ENCODE results near the gene HPCAL1. TPM values are rescaled to one million over a fixed set of nuclear protein-coding genes. Genes with fewer than 3 reads are reported as not detected.

HPCAL1 gene
- total RNA-seq, 1 experiment from 2014 or later: 35.1 TPM

GRCh38 chr2:10433947-10434885, 131.5 kb downstream of the HPCAL1 start:
- Mint-ChIP-seq H3K9me3 (ENCODE audit: low read depth, unreplicated experiment) (no peaks in the 10 kb centered on the region), H3K4me3 (ENCODE audit: low read depth, unreplicated experiment) (no peak overlapping the region), H3K36me3 (ENCODE audit: insufficient read depth, unreplicated experiment) (peaks cover 9% of the 10 kb centered on the region), H3K4me1 (ENCODE audit: low read depth, unreplicated experiment) (peaks cover 18% of the 10 kb centered on the region), H3K27me3 (ENCODE audit: unreplicated experiment) (no peaks in the 10 kb centered on the region), H3K27ac (ENCODE audit: unreplicated experiment) (no peak overlapping the region)
- no TSS peak for BruUV-seq (replicated peaks)
- no peak for TF ChIP-seq CTCF (IDR thresholded peaks at IDR 0.05; ENCODE audit: unreplicated experiment)
- intact Hi-C loops (cut with micrococcal nuclease; ENCODE audit: unreplicated experiment): no loop called here
- DNase-seq: no peak
- CTCF ChIA-PET: interaction anchor here (0.8 to 3.1 kb wide), 15 partner anchors 13 to 450 kb away, joined by 3 to 44 read pairs (median 6); partner anchors contain the start of genes HPCAL1 and ODC1

- Mint-ChIP-seq H3K36me3 (ENCODE audit: insufficient read depth, unreplicated experiment) (peaks cover 18% of the 10 kb centered on the region), H3K4me1 (ENCODE audit: low read depth, unreplicated experiment) (peaks cover 18% of the 10 kb centered on the region), H3K4me3 (ENCODE audit: low read depth, unreplicated experiment) (no peak overlapping the region), H3K9me3 (ENCODE audit: low read depth, unreplicated experiment) (no peaks in the 10 kb centered on the region), H3K27ac (ENCODE audit: unreplicated experiment) (no peak overlapping the region), H3K27me3 (ENCODE audit: unreplicated experiment) (no peaks in the 10 kb centered on the region)
- intact Hi-C loops (cut with micrococcal nuclease; ENCODE audit: unreplicated experiment): loop anchor here (1.0 kb wide), 2 partner anchors 165 to 311 kb away; no protein-coding TSS in a partner anchor
- peak; percentile 95 for TF ChIP-seq CTCF (IDR thresholded peaks at IDR 0.05; ENCODE audit: unreplicated experiment)
- CTCF ChIA-PET: interaction anchor here (0.6 to 3.1 kb wide), 16 partner anchors 12 to 451 kb away, joined by 3 to 44 read pairs (median 6); partner anchors contain the start of genes HPCAL1 and ODC1
- BruUV-seq (replicated peaks): no TSS peak
- DNase-seq: peak; percentile 86
Observed at GRCh38 chr2:10434886-10435819, 132.4 kb downstream of the HPCAL1 start.

- BruUV-seq (replicated peaks): no TSS peak
- no peak for TF ChIP-seq CTCF (IDR thresholded peaks at IDR 0.05; ENCODE audit: unreplicated experiment)
- intact Hi-C loops (cut with micrococcal nuclease; ENCODE audit: unreplicated experiment): loop anchor here (1.0 kb wide), 2 partner anchors 166 to 312 kb away; no protein-coding TSS in a partner anchor
- no peak overlapping the region for H3K4me3 Mint-ChIP-seq (ENCODE audit: low read depth, unreplicated experiment)
- H3K9me3 Mint-ChIP-seq (ENCODE audit: low read depth, unreplicated experiment): no peaks in the 10 kb centered on the region
- no peak for DNase-seq
- H3K27me3 Mint-ChIP-seq (ENCODE audit: unreplicated experiment): no peaks in the 10 kb centered on the region
- peaks cover 18% of the 10 kb centered on the region for H3K36me3 Mint-ChIP-seq (ENCODE audit: insufficient read depth, unreplicated experiment)
- peaks cover 18% of the 10 kb centered on the region for H3K4me1 Mint-ChIP-seq (ENCODE audit: low read depth, unreplicated experiment)
- H3K27ac Mint-ChIP-seq (ENCODE audit: unreplicated experiment): no peak overlapping the region
- CTCF ChIA-PET: interaction anchor here (1.1 to 3.1 kb wide), 6 partner anchors 27 to 452 kb away, joined by 5 to 44 read pairs (median 20); partner anchors contain the start of gene HPCAL1
Observed at GRCh38 chr2:10435820-10436204, 133.1 kb downstream of the HPCAL1 start.

- no peaks in the 10 kb centered on the region for H3K9me3 Mint-ChIP-seq (ENCODE audit: low read depth, unreplicated experiment)
- no peak overlapping the region for H3K4me3 Mint-ChIP-seq (ENCODE audit: low read depth, unreplicated experiment)
- TF ChIP-seq CTCF (IDR thresholded peaks at IDR 0.05; ENCODE audit: unreplicated experiment): no peak
- no peak overlapping the region for H3K27ac Mint-ChIP-seq (ENCODE audit: unreplicated experiment)
- peaks cover 17% of the 10 kb centered on the region for H3K4me1 Mint-ChIP-seq (ENCODE audit: low read depth, unreplicated experiment)
- no peaks in the 10 kb centered on the region for H3K27me3 Mint-ChIP-seq (ENCODE audit: unreplicated experiment)
- intact Hi-C loops (cut with micrococcal nuclease; ENCODE audit: unreplicated experiment): no loop called here
- CTCF ChIA-PET: interaction anchor here (0.6 kb wide), 1 partner anchor 75 kb away, joined by 3 read pairs; no protein-coding TSS in a partner anchor
- no TSS peak for BruUV-seq (replicated peaks)
- no peak for DNase-seq
- peaks cover 22% of the 10 kb centered on the region for H3K36me3 Mint-ChIP-seq (ENCODE audit: insufficient read depth, unreplicated experiment)
Observed at GRCh38 chr2:10436583-10437110, 133.9 kb downstream of the HPCAL1 start.
